ENCODE data around the gene ZNF664. TPM values are rescaled to one million over a fixed set of nuclear protein-coding genes. Genes with fewer than 3 reads are reported as not detected.
A peak's percentile ranks its signal among the peaks of the same experiment; 100 is the strongest.

Gene ZNF664
- 10 to 100 TPM; 54.4 to 56.8 TPM for total RNA-seq

DNA sequence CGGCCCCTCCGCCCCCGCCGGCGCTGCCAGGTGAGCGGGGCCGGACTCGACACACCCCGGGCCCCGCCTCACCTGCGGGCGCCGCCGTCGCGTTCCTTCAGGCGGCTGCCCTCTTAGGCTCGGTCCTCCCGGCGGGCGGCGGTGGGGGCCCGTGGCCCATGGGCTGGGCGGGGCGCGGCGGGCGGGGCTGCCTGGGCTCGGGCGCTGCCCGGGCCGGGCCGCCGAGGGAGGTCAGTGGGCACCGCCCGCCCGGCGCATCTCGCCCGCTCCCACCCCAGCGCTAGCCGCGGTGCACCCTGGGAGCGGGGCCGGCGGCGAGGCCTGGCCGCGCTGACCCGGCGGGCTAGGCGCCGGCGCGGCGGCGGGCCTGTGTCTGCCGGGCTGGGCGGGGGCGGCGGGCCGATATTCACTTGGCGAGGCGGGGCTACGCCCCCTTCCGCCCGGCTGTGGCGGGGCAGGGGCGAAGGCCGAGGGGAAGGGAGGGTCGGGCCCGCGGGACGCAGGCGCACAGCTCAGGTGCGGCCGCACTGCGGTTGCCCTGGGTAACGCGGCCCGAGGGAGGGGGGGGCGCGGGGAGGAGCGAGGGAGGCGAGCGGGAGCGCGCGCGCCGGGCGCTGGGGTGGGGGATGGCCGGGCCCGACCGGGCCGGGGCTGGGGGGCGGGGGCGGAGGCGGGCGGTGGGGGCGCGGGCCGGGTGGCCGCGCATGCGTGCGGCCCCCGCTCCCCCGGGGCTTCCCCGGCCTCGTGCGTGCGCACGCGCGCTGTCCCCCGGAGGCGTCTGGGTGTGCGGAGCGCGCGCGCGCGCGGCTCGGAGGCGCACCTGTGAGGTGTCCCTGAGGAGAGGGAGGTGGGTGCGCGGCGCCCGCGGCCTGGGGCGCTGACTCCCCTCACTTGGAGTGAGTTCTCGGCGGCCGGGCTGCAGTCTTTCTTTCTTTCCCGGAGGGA is at the start of gene ZNF664, which contains the start of gene CCDC92:
TSS of gene ZNF664 (plus strand) at position 759 of the 945 bp plus-strand sequence. CDS start 38,930 bp downstream, outside the sequence.
TSS of gene CCDC92 (minus strand) at position 375 of the 945 bp plus-strand sequence. CDS start 28,526 bp downstream, outside the sequence.
- H3K27me3 Mint-ChIP-seq = no peaks in the 10 kb centered on the region
- H3K36me3 Mint-ChIP-seq = peaks cover 13% of the 10 kb centered on the region
- H3K9me3 Mint-ChIP-seq = no peaks in the 10 kb centered on the region
- DNase-seq = peak; percentile 95
- peak within 1 kb of the TSS; percentile 81 for H3K27ac Mint-ChIP-seq
- H3K4me3 Mint-ChIP-seq = peak within 1 kb of the TSS; percentile 92
- peaks cover 30% of the 10 kb centered on the region for H3K4me1 Mint-ChIP-seq

- H3K9me3 Mint-ChIP-seq = no peaks in the 10 kb centered on the region
- no peak overlapping the region for H3K4me3 Mint-ChIP-seq
- no peaks in the 10 kb centered on the region for H3K36me3 Mint-ChIP-seq
- H3K27ac Mint-ChIP-seq = no peak overlapping the region
- H3K4me1 Mint-ChIP-seq = no peaks in the 10 kb centered on the region
- H3K27me3 Mint-ChIP-seq = no peaks in the 10 kb centered on the region
- no peak for DNase-seq
Measured at GRCh38 chr12:123923927-123924326, 49.1 kb upstream of the ZNF664 start.

DNA sequence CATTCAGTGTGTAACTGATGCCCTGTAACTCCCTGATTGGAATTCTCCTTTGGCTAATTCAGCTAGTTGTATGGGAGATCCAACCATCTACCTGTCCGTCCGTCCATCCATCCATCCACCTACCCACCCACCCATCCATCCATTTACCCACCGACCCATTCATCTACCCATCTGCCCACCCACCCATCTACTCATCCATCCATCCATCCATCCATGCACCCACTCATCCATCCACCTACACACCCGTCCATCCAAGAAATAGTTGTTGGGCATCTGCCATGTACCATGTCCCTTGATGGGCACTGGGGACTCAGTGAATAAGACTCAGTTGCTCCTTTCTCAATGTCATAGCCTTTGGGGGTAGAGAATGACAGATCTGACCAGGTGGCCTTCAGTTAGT is 48.5 kb upstream of the ZNF664 start:
- Mint-ChIP-seq H3K9me3 (no peaks in the 10 kb centered on the region), H3K4me3 (no peak overlapping the region), H3K4me1 (no peaks in the 10 kb centered on the region), H3K36me3 (no peaks in the 10 kb centered on the region), H3K27me3 (no peaks in the 10 kb centered on the region), H3K27ac (no peak overlapping the region)
- DNase-seq = no peak

- no peaks in the 10 kb centered on the region for H3K27me3 Mint-ChIP-seq
Measured at GRCh38 chr12:123928274-123928865, 44.6 kb upstream of the ZNF664 start.

GRCh38 chr12:123928897-123929296 is 44.1 kb upstream of the ZNF664 start:
- Mint-ChIP-seq H3K4me3 (no peak overlapping the region), H3K36me3 (no peaks in the 10 kb centered on the region), H3K9me3 (no peaks in the 10 kb centered on the region), H3K27me3 (no peaks in the 10 kb centered on the region), H3K4me1 (peaks cover 23% of the 10 kb centered on the region), H3K27ac (no peak overlapping the region)
- DNase-seq = no peak

More at GRCh38 chr12:123928274-123928865, 44.6 kb upstream of the ZNF664 start:
- no peak overlapping the region for H3K27ac Mint-ChIP-seq
- H3K36me3 Mint-ChIP-seq = no peaks in the 10 kb centered on the region
- H3K9me3 Mint-ChIP-seq = no peaks in the 10 kb centered on the region
- no peak for DNase-seq
- no peak overlapping the region for H3K4me3 Mint-ChIP-seq
- H3K4me1 Mint-ChIP-seq = peaks cover 18% of the 10 kb centered on the region

DNA sequence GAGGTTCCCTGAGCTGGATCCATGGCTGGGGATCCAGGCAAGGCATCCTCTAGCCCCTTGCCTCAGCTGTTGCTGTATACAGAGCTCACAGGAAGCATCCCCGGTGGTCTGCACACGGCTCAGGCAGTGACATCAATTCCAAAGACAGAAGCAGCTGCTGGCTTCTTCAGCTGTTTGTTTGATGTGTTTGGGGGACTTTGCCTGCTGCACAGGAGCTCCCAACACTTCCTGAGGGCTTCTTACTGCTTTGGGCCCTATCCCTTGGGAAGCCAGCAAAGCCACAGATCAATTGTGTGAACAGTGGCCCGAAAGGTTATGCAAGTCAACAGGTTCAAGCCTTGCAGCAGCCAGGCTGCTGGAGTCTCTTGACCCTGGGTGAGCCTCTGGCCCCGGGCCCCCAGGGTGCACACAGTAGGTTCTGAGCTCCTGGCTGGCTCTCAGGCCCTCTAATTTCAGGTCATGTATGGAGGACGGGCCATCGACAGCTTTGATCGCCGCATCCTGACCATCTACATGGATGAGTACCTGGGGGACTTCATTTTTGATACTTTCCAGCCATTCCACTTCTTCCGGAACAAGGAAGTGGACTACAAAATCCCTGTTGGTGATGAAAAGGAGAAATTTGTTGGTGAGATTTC is 43.0 kb upstream of the ZNF664 start:
- Mint-ChIP-seq H3K36me3 (no peaks in the 10 kb centered on the region), H3K9me3 (no peaks in the 10 kb centered on the region), H3K4me3 (no peak overlapping the region), H3K27ac (no peak overlapping the region), H3K4me1 (peaks cover 24% of the 10 kb centered on the region), H3K27me3 (no peaks in the 10 kb centered on the region)
- no peak for DNase-seq

- Mint-ChIP-seq H3K27me3 (no peaks in the 10 kb centered on the region), H3K9me3 (no peaks in the 10 kb centered on the region), H3K4me3 (peak overlapping the region; percentile 14), H3K4me1 (peaks cover 24% of the 10 kb centered on the region), H3K36me3 (no peaks in the 10 kb centered on the region), H3K27ac (no peak overlapping the region)
- DNase-seq = peak; percentile 32
Measured at GRCh38 chr12:123931686-123932321, 41.2 kb upstream of the ZNF664 start.

DNA sequence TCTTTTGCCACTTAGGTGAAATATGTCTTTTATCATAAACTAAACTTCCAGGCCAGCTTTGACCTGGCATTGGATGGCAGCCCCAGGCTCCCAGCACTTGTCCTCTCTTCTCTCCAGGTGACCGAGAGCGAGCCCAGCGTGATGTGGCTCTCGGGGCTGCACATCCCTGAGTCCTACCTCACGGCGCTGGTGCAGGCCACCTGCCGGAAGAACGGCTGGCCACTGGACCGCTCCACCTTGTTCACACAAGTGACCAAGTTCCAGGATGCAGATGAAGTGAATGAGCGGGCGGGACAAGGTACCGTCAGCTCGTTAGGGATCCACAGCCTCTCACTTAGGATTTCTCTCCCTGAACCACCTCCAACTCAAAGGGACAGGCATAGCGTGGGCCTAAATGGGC is 39.8 kb upstream of the ZNF664 start:
- H3K27ac Mint-ChIP-seq = no peak overlapping the region
- no peak for DNase-seq
- peaks cover 35% of the 10 kb centered on the region for H3K4me1 Mint-ChIP-seq
- H3K36me3 Mint-ChIP-seq = no peaks in the 10 kb centered on the region
- no peaks in the 10 kb centered on the region for H3K9me3 Mint-ChIP-seq
- no peaks in the 10 kb centered on the region for H3K27me3 Mint-ChIP-seq
- no peak overlapping the region for H3K4me3 Mint-ChIP-seq

DNA sequence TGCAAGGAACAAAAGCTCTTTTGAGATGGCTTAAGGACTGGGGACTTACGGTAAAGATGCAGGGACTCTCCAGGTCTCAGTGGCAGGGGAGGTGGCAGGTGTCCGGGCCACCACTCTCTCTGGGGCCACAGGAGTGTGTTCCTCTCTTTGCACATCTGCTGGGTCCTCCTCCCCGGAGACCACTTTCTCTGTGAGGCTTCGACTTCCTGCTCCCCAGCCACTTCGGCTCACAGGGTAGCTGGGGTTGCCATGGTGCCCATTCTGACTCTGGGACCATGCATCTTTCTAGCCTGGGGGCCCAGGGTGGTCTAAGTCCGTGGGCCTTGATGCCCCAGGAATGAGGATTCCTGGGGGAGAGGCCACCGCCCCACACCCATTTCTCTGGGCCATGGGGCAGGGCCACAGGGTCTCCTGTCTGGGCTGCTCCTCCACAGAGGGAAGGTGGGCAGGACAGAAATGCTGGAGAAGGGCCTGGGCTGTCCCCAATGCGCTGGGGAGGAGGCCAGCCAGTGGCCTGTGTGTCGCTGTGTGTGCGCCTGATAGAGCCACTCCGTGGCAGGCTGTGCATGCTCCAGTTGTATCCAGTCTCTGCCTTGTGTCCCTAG is 38.9 kb upstream of the ZNF664 start:
- no peaks in the 10 kb centered on the region for H3K36me3 Mint-ChIP-seq
- no peaks in the 10 kb centered on the region for H3K27me3 Mint-ChIP-seq
- no peaks in the 10 kb centered on the region for H3K9me3 Mint-ChIP-seq
- no peak overlapping the region for H3K4me3 Mint-ChIP-seq
- DNase-seq = no peak
- H3K27ac Mint-ChIP-seq = no peak overlapping the region
- peaks cover 44% of the 10 kb centered on the region for H3K4me1 Mint-ChIP-seq

- H3K27me3 Mint-ChIP-seq = no peaks in the 10 kb centered on the region
- DNase-seq = no peak
- H3K4me1 Mint-ChIP-seq = peaks cover 44% of the 10 kb centered on the region
- no peak overlapping the region for H3K4me3 Mint-ChIP-seq
- no peak overlapping the region for H3K27ac Mint-ChIP-seq
- H3K36me3 Mint-ChIP-seq = no peaks in the 10 kb centered on the region
- no peaks in the 10 kb centered on the region for H3K9me3 Mint-ChIP-seq
Measured at GRCh38 chr12:123934829-123935228, 38.2 kb upstream of the ZNF664 start.

DNA sequence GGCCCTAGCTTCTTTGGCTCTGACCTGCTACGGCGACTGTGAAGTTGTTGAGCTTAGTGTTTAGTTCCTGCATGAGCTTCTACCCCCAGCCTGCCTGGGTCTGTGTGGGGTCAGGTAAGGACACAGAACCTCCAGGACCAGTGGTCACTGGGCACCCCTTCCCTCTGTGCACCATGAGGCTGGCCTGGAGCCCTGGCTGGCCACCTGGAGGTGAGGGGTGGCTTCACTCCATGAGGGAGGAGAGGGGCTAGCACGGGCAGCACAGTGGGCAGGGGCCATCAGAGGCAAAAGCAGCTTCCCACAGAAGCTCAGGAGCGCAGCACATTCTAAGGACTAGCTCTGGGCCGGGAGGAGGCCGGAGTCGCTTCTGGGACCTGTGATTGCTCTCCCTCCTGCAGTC is 37.1 kb upstream of the ZNF664 start:
- Mint-ChIP-seq H3K4me1 (peaks cover 44% of the 10 kb centered on the region), H3K27me3 (no peaks in the 10 kb centered on the region), H3K4me3 (no peak overlapping the region), H3K9me3 (no peaks in the 10 kb centered on the region), H3K36me3 (no peaks in the 10 kb centered on the region), H3K27ac (no peak overlapping the region)
- DNase-seq = no peak

GRCh38 chr12:123936471-123936870 is 36.5 kb upstream of the ZNF664 start:
- Mint-ChIP-seq H3K27ac (no peak overlapping the region), H3K9me3 (no peaks in the 10 kb centered on the region), H3K4me1 (peaks cover 41% of the 10 kb centered on the region), H3K4me3 (no peak overlapping the region), H3K36me3 (peaks cover under 1% of the 10 kb centered on the region), H3K27me3 (no peaks in the 10 kb centered on the region)
- no peak for DNase-seq

DNA sequence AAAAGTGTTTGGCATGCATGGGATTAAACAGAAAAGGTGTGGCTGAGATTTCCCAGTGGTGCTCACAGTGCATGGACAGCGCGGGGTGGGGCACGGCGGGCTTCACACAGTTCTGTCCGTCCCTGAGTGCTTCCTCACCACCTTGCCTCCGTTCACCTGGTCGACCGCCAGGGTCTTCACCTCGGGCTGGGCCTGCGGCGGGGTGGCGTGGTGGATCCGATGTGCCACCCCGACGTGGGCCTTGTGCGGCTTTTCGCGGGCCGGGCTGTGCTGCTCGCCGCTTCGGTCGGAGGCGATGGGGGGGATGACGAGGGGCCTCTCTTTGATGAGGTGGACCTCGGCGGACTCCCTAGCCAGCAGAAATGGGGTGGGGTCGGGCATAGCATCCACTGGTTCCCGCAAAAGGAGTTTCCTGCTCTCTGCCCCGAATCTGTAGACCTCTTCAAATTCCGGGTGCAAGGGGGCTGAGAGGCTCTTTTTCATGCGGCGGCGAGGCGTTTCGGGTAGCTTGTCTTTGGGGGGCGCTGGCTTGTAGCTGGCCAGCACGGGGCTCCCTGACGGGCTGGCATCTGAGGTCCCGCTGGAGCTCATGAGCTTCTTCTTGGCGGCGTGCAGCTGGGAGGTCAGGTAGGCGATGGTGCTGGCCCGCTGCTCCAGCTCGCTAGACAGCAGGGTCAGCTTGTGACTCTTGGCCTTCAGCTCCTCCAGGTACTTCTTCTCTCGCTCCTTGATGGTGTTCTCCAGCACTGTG is 35.9 kb upstream of the ZNF664 start:
- no peak for DNase-seq
- Mint-ChIP-seq H3K4me3 (peak overlapping the region; percentile 73), H3K36me3 (peaks cover 6% of the 10 kb centered on the region), H3K9me3 (no peaks in the 10 kb centered on the region), H3K4me1 (peaks cover 35% of the 10 kb centered on the region), H3K27ac (peak overlapping the region; percentile 84), H3K27me3 (no peaks in the 10 kb centered on the region)

Data from activated naive CD8-positive, alpha-beta T cell treated with anti-CD3 and anti-CD28 coated beads for 36 hours (primary cell).